ENCODE results near the gene SKAP1. TPM values are rescaled to one million over a fixed set of nuclear protein-coding genes. Genes with fewer than 3 reads are reported as not detected.
"Not testable (repeated sequence)": the region's sequence is repeated elsewhere in the genome, so short reads cannot be mapped to it uniquely, and the experiment has no call there.

The SKAP1 gene
- total RNA-seq, 1 donor from 2014 or later: not detected

DNA sequence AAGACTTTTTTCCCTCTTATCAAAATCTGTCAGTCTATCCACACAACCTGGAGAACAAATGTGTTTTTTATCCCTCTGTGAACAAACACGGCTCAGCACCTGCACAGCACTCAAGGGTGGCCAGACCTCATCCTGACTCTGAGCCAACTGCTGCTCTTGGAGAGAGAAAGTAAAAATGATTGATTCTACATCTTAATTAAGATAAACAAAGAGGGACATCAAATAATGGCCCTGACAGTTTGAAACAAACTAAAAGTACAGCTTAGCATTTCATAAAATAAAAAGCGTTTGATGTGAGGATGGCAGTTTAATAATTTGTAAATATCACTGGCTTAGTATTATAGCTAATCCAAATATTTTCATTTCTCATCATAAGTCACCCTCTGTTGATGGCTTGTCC lies 216.2 kb downstream of the SKAP1 start:
- TF ChIP-seq, protein P1, sequence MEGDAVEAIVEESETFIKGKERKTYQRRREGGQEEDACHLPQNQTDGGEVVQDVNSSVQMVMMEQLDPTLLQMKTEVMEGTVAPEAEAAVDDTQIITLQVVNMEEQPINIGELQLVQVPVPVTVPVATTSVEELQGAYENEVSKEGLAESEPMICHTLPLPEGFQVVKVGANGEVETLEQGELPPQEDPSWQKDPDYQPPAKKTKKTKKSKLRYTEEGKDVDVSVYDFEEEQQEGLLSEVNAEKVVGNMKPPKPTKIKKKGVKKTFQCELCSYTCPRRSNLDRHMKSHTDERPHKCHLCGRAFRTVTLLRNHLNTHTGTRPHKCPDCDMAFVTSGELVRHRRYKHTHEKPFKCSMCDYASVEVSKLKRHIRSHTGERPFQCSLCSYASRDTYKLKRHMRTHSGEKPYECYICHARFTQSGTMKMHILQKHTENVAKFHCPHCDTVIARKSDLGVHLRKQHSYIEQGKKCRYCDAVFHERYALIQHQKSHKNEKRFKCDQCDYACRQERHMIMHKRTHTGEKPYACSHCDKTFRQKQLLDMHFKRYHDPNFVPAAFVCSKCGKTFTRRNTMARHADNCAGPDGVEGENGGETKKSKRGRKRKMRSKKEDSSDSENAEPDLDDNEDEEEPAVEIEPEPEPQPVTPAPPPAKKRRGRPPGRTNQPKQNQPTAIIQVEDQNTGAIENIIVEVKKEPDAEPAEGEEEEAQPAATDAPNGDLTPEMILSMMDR (IDR thresholded peaks at IDR 0.05; ENCODE audit: partially characterized antibody, unreplicated experiment): no peak
- Mint-ChIP-seq H3K4me1 (ENCODE audit: low read depth, unreplicated experiment) (peaks cover 3% of the 10 kb centered on the region), H3K4me3 (ENCODE audit: unreplicated experiment) (no peak overlapping the region), H3K36me3 (ENCODE audit: unreplicated experiment) (no peaks in the 10 kb centered on the region), H3K27me3 (ENCODE audit: unreplicated experiment) (no peaks in the 10 kb centered on the region), H3K9me3 (ENCODE audit: unreplicated experiment) (no peaks in the 10 kb centered on the region), H3K27ac (ENCODE audit: unreplicated experiment) (no peak overlapping the region)
- DNase-seq: no peak

- H3K9me3 Mint-ChIP-seq (ENCODE audit: unreplicated experiment): no peaks in the 10 kb centered on the region
- DNase-seq: no peak
- no peak overlapping the region for H3K4me3 Mint-ChIP-seq (ENCODE audit: unreplicated experiment)
- H3K27me3 Mint-ChIP-seq (ENCODE audit: unreplicated experiment): no peaks in the 10 kb centered on the region
- H3K4me1 Mint-ChIP-seq (ENCODE audit: low read depth, unreplicated experiment): no peaks in the 10 kb centered on the region
- no peak overlapping the region for H3K27ac Mint-ChIP-seq (ENCODE audit: unreplicated experiment)
- H3K36me3 Mint-ChIP-seq (ENCODE audit: unreplicated experiment): no peaks in the 10 kb centered on the region
- TF ChIP-seq, protein P1 (IDR thresholded peaks at IDR 0.05; ENCODE audit: partially characterized antibody, unreplicated experiment): no peak
These were observed 218.2 kb downstream of the SKAP1 start for GRCh38 chr17:48211787-48212186.

- no peak overlapping the region for H3K4me3 Mint-ChIP-seq (ENCODE audit: unreplicated experiment)
- no peak overlapping the region for H3K27ac Mint-ChIP-seq (ENCODE audit: unreplicated experiment)
- TF ChIP-seq, protein P1 (IDR thresholded peaks at IDR 0.05; ENCODE audit: partially characterized antibody, unreplicated experiment): no peak
- H3K36me3 Mint-ChIP-seq (ENCODE audit: unreplicated experiment): no peaks in the 10 kb centered on the region
- DNase-seq: no peak
- H3K4me1 Mint-ChIP-seq (ENCODE audit: low read depth, unreplicated experiment): no peaks in the 10 kb centered on the region
- no peaks in the 10 kb centered on the region for H3K9me3 Mint-ChIP-seq (ENCODE audit: unreplicated experiment)
- H3K27me3 Mint-ChIP-seq (ENCODE audit: unreplicated experiment): no peaks in the 10 kb centered on the region
These were observed 219.0 kb downstream of the SKAP1 start for GRCh38 chr17:48211011-48211410.

DNA sequence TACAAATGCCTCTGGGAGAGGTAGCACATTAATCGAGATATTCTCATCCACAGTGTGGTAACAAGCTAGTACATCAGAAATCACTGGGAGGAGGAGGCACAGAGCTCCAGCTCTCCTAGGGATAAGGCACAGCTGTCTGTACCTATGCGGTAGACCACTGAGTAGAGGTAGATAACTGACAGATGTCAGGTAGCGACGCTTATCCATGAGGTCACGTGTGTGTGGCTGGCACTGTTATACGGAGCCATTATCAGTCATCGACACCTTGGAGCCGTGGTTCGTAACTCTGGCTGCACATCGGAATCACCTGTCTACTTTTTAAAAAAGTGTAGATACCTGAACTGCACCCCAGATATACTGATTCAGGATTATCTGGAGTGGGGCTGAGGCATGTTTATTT lies 220.0 kb downstream of the SKAP1 start:
- Mint-ChIP-seq H3K9me3 (ENCODE audit: unreplicated experiment) (no peaks in the 10 kb centered on the region), H3K27ac (ENCODE audit: unreplicated experiment) (no peak overlapping the region)
- DNase-seq: no peak

GRCh38 chr17:48207776-48208544 lies 222.1 kb downstream of the SKAP1 start:
- Mint-ChIP-seq H3K36me3 (ENCODE audit: unreplicated experiment) (no peaks in the 10 kb centered on the region), H3K4me3 (ENCODE audit: unreplicated experiment) (no peak overlapping the region), H3K27me3 (ENCODE audit: unreplicated experiment) (peaks cover 2% of the 10 kb centered on the region), H3K4me1 (ENCODE audit: low read depth, unreplicated experiment) (no peaks in the 10 kb centered on the region), H3K9me3 (ENCODE audit: unreplicated experiment) (no peaks in the 10 kb centered on the region), H3K27ac (ENCODE audit: unreplicated experiment) (no peak overlapping the region)
- TF ChIP-seq, protein P1 (IDR thresholded peaks at IDR 0.05; ENCODE audit: partially characterized antibody, unreplicated experiment): no peak
- DNase-seq: no peak

More for the DNA sequence above, 220.0 kb downstream of the SKAP1 start:
- no peaks in the 10 kb centered on the region for H3K4me1 Mint-ChIP-seq (ENCODE audit: low read depth, unreplicated experiment)
- H3K36me3 Mint-ChIP-seq (ENCODE audit: unreplicated experiment): no peaks in the 10 kb centered on the region
- H3K27me3 Mint-ChIP-seq (ENCODE audit: unreplicated experiment): peaks cover 2% of the 10 kb centered on the region
- H3K4me3 Mint-ChIP-seq (ENCODE audit: unreplicated experiment): no peak overlapping the region
- TF ChIP-seq, protein P1 (IDR thresholded peaks at IDR 0.05; ENCODE audit: partially characterized antibody, unreplicated experiment): no peak

GRCh38 chr17:48207036-48207435 lies 223.0 kb downstream of the SKAP1 start:
- not testable (repeated sequence) for H3K9me3 Mint-ChIP-seq (ENCODE audit: unreplicated experiment); H3K27me3 Mint-ChIP-seq (ENCODE audit: unreplicated experiment); DNase-seq; H3K27ac Mint-ChIP-seq (ENCODE audit: unreplicated experiment); H3K4me3 Mint-ChIP-seq (ENCODE audit: unreplicated experiment); H3K4me1 Mint-ChIP-seq (ENCODE audit: low read depth, unreplicated experiment); H3K36me3 Mint-ChIP-seq (ENCODE audit: unreplicated experiment)
